Fibroblast of peridontal ligament (primary cell): ENCODE results near the gene CLEC3A.
"Not testable (repeated sequence)": the region's sequence is repeated elsewhere in the genome, so short reads cannot be mapped to it uniquely, and the experiment has no call there.

ENCODE experiments used
- DNase-seq: peaks from one replicate; pipeline ENCODE4 v3.0.0-alpha.2; 2010; ENCODE audit errors: extremely low read depth

Gene CLEC3A

GRCh38 chr16:78028018-78028417 is 5.7 kb downstream of the CLEC3A start:
- DNase-seq, result no peak

GRCh38 chr16:78034530-78034929 is 12.2 kb downstream of the CLEC3A start:
- no peak for DNase-seq

GRCh38 chr16:78035012-78035411 is 12.7 kb downstream of the CLEC3A start:
- DNase-seq, result no peak

DNA sequence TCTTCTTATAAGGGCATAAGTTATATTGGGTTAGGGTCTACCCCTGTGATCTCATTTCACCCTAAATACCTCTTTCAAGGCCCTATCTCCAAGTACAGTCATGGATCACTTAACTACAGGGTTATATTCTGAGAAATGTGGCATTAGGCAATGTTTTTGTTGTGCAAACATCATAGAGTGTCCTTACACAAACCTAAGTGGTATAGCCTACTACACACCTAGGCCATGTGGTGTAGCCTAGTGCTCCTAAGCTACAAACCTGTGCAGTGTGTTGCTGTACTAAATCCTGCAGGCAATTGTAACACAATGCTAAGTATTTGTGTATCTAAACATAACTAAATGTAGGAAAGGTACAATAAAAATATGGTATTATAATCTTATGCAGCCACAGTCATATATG is 18.0 kb downstream of the CLEC3A start:
- no peak for DNase-seq

DNA sequence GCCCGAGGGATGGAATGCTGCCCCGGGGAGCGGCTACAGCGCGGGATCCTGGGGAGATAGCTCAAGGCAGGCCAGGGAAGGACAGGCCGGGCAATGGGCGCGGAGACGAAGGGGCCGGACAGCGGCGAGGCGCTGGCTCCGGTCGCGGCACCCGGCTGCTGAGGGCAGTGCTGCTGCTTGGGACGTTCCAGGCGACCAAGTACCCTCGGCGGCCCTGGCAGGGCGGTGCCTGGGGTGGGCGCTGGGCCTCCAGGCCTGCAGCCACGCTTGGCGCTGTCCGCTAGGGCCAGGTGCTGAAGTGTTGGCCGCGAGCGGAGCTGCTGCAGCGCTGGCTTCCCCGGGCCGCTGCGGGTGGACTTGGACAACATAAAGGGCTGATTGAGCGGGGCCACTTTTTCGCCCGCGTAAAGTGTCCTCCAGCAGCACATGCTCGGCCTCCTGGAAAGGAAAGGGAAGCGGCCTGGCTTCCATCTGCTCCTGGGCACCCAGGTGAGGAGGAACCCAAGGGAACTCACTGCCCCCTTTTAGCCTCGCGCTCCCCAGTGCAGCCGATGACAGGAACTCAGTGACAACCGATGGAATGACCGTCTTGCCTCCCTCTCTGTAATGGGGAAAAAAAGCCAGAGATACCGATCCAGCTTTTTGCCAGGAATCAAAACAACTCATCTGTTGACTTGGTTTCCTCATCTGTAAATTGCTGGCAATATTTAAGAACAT is 23.7 kb downstream of the CLEC3A start:
- DNase-seq, result peak; percentile 6

DNA sequence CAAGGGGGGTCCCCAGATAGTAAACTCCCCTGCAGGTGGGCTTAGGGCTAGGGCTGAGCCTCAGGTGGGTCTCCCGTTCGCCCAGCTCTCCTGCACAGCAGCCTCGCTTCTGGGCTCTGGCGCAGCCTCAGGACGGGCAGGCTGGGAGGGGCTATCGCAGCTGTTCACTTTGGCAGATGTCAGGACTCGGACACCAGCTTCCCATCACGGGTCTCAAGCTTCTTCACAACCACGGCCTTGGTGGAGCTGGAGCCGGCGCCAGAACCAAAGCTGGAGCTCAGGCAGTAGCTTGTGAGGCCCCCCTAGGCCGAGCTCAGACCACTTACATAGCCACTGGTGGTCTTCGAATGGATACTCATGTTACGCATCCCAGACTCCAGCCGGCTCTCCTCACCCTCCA is 26.0 kb downstream of the CLEC3A start:
- no peak for DNase-seq

GRCh38 chr16:78050734-78051400 is 28.5 kb downstream of the CLEC3A start:
- DNase-seq, result no peak

GRCh38 chr16:78057803-78058564 is 35.6 kb downstream of the CLEC3A start:
- DNase-seq, result no peak

GRCh38 chr16:78059806-78060205 is 37.5 kb downstream of the CLEC3A start:
- not testable (repeated sequence) for DNase-seq

DNA sequence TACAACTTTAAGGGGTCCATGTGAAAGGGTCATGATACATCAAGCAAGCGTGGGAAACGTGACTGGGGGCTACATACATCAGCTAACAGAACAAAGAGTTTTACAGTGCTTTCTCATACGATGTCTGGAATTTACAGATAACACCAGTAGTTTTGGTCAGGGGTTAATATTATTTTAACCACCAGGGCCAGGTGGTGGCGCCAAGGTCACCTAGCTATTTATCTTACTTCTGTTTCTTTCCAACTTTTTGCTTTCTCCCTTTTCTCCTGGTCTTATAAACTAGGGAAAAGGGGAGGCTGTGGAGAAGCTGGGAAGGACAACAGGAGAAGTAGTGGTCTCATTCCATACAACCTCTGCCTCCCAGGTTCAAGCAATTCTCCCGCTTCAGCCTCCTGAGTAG is 37.9 kb downstream of the CLEC3A start:
- no peak for DNase-seq

DNA sequence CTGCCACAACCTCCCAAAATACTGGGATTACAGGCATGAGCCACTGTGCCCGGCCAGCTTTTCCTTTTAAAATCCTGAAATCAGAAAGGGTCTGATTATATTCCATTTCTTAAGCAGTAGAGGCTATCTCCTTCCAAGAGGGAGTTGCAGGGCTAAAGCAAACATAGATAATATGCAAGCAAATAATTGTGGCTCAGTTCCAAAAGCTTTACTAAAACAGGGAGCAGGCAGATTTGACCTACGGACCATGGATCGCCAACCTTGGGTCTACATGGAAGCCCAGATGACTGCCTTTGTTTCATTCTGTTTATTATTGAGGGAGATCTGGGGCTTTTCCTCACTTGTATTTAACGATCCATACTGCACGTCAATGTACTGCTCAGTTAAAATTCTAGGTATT is 38.5 kb downstream of the CLEC3A start:
- DNase-seq, result no peak

- DNase-seq, result no peak
Observed at GRCh38 chr16:78065319-78065718, 43.0 kb downstream of the CLEC3A start.

DNA sequence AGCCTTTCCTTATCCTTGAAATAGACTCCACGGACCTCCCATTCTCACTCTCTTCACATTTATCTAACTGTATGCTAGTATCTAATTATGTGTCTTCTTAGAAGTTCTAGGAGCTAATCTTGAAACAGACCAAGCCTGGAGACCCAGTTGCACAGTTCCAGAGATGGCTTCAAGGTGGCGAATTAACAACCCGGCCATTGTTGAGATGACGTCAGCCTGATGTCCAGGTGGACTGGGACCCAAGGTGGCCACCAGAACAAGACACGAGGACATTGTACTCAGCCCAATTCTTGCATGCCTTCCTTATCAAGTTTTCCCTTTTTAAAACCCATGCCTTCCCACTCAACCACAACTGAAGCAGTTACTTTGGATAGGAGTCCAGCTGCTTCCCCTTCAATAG is 47.6 kb downstream of the CLEC3A start:
- DNase-seq, result no peak

DNA sequence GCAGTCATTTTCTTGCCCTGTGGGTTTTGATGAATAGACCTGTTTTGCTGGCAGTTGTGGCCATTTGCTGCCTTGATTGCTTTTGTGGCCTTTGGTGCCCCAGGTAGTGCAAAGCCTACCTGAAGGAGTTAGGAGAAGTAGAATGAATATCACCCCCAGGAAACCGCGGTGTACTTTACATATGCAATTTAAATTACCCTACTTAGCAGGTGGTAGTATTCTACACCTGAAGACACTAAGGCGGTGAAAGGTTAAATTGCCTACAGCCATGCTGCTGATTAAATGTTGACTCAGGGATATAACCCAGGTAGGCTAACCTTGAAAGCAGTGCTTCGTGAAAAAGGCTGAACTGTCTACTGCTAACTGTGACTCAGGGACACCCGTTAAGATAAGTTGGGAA is 49.9 kb downstream of the CLEC3A start:
- DNase-seq, result no peak

- DNase-seq, result no peak
Observed at GRCh38 chr16:78075800-78076199, 53.5 kb downstream of the CLEC3A start.

DNA sequence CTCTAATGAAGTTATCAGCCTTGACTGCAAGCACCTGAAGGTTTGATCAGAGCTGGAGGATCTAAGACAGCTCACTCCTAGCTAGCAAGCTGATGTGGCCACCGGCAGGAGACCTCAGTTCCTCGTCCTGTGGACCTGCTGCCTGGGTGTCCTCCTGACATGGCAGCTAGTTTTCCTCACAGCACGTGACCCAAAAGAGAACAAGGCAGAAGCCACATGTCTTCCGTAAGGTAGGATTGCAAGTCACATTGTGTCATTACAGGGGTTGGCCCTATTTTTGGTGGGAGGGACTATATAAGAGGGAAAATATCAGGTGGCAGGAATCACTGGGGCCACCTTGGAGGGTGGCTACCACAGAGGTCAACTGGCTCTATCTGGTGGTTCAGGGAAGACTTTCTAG is 59.0 kb downstream of the CLEC3A start:
- DNase-seq, result no peak
